Lung (tissue), 12 donors: ENCODE measurements around the gene LHPP. TPM values are rescaled to one million over a fixed set of nuclear protein-coding genes. Genes with fewer than 3 reads are reported as not detected.

ENCODE experiments used
- ATAC-seq: fragments of 200-7000 bp; cut with Tn5 transposase; one replicate; pipeline ENCODE4 v1.9.1; 2020; ENCODE audit warnings: moderate number of reproducible peaks; ENCODE audit not compliant: insufficient read depth, low FRiP score
- DNase-seq, 3 donors: peaks; one replicate each; pipeline ENCODE4 v3.0.0-alpha.2; 2013 to 2017
- H3K27ac ChIP-seq, 2 donors: one replicate each; pipeline ENCODE4 v1.5.1; 2013; ENCODE audit warnings: mild to moderate bottlenecking in 2 of 2, moderate library complexity in 2 of 2, control low read depth in 1 of 2, inconsistent platforms in 1 of 2, low read depth in 1 of 2, low read length in 1 of 2
- H3K27me3 ChIP-seq, 3 donors: one replicate each; pipeline ENCODE4 v1.5.1; 2013; ENCODE audit warnings: low read length in 2 of 3; ENCODE audit not compliant: control insufficient read depth in 3 of 3, insufficient read depth in 3 of 3
- H3K36me3 ChIP-seq, 4 donors: one replicate each; pipeline ENCODE4 v1.5.1; 2013; ENCODE audit warnings: low read length in 4 of 4, mild to moderate bottlenecking in 1 of 4, moderate library complexity in 1 of 4; ENCODE audit not compliant: control insufficient read depth in 4 of 4, insufficient read depth in 4 of 4
- H3K4me1 ChIP-seq, 5 donors: one replicate each; pipeline ENCODE4 v1.5.1; 2013; ENCODE audit warnings: low read length in 5 of 5, mild to moderate bottlenecking in 2 of 5, moderate library complexity in 1 of 5; ENCODE audit not compliant: control insufficient read depth in 5 of 5, insufficient read depth in 5 of 5
- H3K4me3 ChIP-seq: one replicate; pipeline ENCODE4 v1.5.1; 2013; ENCODE audit warnings: mild to moderate bottlenecking, control low read depth, moderate library complexity
- H3K9ac ChIP-seq, 2 donors: one replicate each; pipeline ENCODE4 v1.5.1; 2013; ENCODE audit warnings: low read length in 2 of 2, control low read depth in 1 of 2; ENCODE audit not compliant: insufficient read depth in 1 of 2
- H3K9me3 ChIP-seq, 4 donors: one replicate each; pipeline ENCODE4 v1.5.1; 2013; ENCODE audit warnings: low read length in 3 of 4, mild to moderate bottlenecking in 1 of 4, moderate library complexity in 1 of 4; ENCODE audit not compliant: control insufficient read depth in 4 of 4, insufficient read depth in 3 of 4
- CTCF ChIP-seq: IDR thresholded peaks from 2 replicates; pipeline ENCODE4 v1.5.1; 2012; ENCODE audit warnings: mild to moderate bottlenecking; ENCODE audit errors: control extremely low read depth, extremely low read depth
- WGBS, 2 donors: extraction: QIAGEN DNeasy Blood & Tissue Kit; methylation state at CpG; one replicate each; pipeline ENCODE4 v1.1.7; 2013; 5-methylcytosine and 5-hydroxymethylcytosine counted together
- polyA plus RNA-seq, 2 donors: library from polyadenylated mRNA; stranded (reverse); fragments of 200-250 nt; gene quantifications; one replicate each; pipeline ENCODE4 v1.2.1, GENCODE V29; 2013
- total RNA-seq, 2 donors: library from RNA; depleted of rRNA in 1 of 2; stranded (reverse); fragments of >200 nt in 1 of 2; gene quantifications; one replicate each; pipeline ENCODE4 v1.2.1, GENCODE V29; 2014 to 2021
- donor health status: control.
- donor health status: control.
- donor health status: Bipolar disorder and iron deficiency.
- donor health status: healthy.
- donor health status: DM: yes; HTN: yes; CAD: no.

LHPP gene
- total and polyA plus RNA-seq, 4 donors: 7.1 to 18.6 (median 14.8) TPM

GRCh38 chr10:124493214-124493882 is 31.7 kb downstream of the LHPP start:
- H3K27ac ChIP-seq: no peak overlapping the region
- TF ChIP-seq CTCF: no peak
- no peak overlapping the region for H3K4me3 ChIP-seq
- no peak overlapping the region for H3K9ac ChIP-seq
- no peaks in the 10 kb centered on the region for H3K9me3 ChIP-seq
- no peaks in the 10 kb centered on the region for H3K27me3 ChIP-seq
- 57 to 65% methylated on average over 23 of the region's 23 CpGs for WGBS, 2 donors
- peaks cover 0 to 3% (median 2%) of the 10 kb centered on the region in 4 donors for H3K36me3 ChIP-seq
- peak; percentile 53 for ATAC-seq
- no peak for DNase-seq
- H3K4me1 ChIP-seq: no peaks in the 10 kb centered on the region

DNA sequence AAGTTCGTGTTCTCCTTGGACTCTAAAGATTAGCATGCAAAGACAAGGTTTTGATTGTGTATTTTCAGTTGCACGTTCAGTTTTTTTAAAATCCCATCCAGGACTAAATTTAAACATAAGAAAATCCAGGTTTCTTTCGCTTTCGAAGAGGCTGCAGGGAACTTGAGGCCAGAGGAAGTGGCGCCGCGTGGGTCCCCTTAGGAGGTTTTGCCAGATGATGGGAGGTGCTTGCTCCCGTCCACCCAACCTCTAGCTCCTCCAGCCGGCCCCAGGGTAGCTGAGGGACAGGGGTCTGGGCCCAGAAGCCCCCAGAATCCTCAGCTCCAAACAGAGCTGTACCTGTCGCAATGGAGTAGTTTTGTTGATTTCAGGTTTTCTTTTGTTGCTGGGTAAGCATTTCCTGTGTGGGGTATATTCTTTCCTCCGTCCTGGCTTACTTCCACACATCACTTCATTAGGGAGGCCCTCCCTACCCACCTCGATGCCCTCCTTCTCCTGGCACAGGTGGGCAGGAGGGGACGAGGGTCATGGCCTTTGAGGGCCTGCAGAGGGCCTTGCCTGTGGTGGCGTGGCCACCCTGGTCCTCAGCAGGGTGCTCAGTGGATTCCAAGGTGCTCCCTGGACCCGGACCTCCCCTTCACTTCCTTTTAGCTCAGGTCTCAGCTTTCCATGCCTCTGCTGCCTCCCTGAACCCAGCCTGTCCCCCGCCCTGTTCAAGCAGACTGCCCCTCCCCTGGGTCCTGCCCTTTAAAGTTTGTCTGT is 32.6 kb downstream of the LHPP start:
- WGBS, 2 donors: 43 to 63% methylated on average over 16 of the region's 16 CpGs
- Histone ChIP-seq H3K27me3 (no peaks in the 10 kb centered on the region), H3K27ac (no peak overlapping the region), H3K9me3 (no peaks in the 10 kb centered on the region), H3K36me3 (peaks cover 0 to 3% (median 2%) of the 10 kb centered on the region in 4 donors), H3K9ac (no peak overlapping the region), H3K4me1 (no peaks in the 10 kb centered on the region), H3K4me3 (no peak overlapping the region)
- no peak for ATAC-seq
- no peak for DNase-seq
- TF ChIP-seq CTCF: no peak

DNA sequence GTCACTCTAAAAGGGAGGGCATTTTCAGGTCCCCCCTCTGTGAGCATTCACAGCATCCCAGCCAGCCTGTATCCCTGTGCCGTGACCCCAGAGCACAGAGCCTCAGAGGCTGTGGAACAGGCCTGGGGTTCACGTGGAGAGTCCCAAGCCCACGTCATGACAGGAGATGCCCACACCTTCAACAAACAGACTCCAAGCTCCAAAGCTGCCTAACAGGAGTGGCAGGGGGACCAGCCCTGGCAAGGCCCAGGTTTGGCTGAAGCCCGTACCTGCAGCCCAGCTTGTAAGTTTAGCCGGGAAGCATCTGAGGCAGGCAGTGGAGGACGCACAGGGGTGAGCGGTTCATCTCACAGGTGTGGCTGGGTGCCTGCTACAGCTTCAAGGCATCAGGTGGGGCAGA is 33.5 kb downstream of the LHPP start:
- no peak overlapping the region for H3K27ac ChIP-seq
- peaks cover 0 to 7% (median 2%) of the 10 kb centered on the region in 4 donors for H3K36me3 ChIP-seq
- no peak overlapping the region for H3K4me3 ChIP-seq
- ATAC-seq (no peak), DNase-seq (no peak)
- H3K4me1 ChIP-seq: no peaks in the 10 kb centered on the region
- H3K9ac ChIP-seq: no peak overlapping the region
- no peak for TF ChIP-seq CTCF
- no peaks in the 10 kb centered on the region for H3K27me3 ChIP-seq
- H3K9me3 ChIP-seq: no peaks in the 10 kb centered on the region
- WGBS, 2 donors: 95% methylated on average over 7 of the region's 7 CpGs
